GM18526 (cell line): ENCODE results near the gene TARP.

Experiments used
- POLR2A ChIP-seq: IDR thresholded peaks from 3 replicates; pipeline ENCODE4 v1.6.1; 2011; ENCODE audit not compliant: insufficient read length; ENCODE audit errors: extremely low read depth

The TARP gene

GRCh38 chr7:38281266-38281665 lies 7.8 kb upstream of the TARP start:
- TF ChIP-seq POLR2A, result no peak

GRCh38 chr7:38280707-38281106 lies 7.3 kb upstream of the TARP start:
- no peak for TF ChIP-seq POLR2A

- TF ChIP-seq POLR2A, result no peak
Measured at GRCh38 chr7:38280000-38280399, 6.6 kb upstream of the TARP start.

- TF ChIP-seq POLR2A, result no peak
Measured at GRCh38 chr7:38276096-38276877, 2.9 kb upstream of the TARP start.

GRCh38 chr7:38274927-38275620 lies 1.6 kb upstream of the TARP start:
- no peak for TF ChIP-seq POLR2A

- no peak for TF ChIP-seq POLR2A
Measured at GRCh38 chr7:38274486-38274885, 1.1 kb upstream of the TARP start.

GRCh38 chr7:38262545-38262944 lies 10.9 kb downstream of the TARP start:
- TF ChIP-seq POLR2A, result no peak

GRCh38 chr7:38257350-38257677 lies 16.1 kb downstream of the TARP start:
- TF ChIP-seq POLR2A, result no peak

GRCh38 chr7:38248069-38248567 lies 25.3 kb downstream of the TARP start:
- no peak for TF ChIP-seq POLR2A

GRCh38 chr7:38245409-38245977 lies 27.9 kb downstream of the TARP start:
- TF ChIP-seq POLR2A, result no peak

GRCh38 chr7:38244516-38244915 lies 28.9 kb downstream of the TARP start:
- no peak for TF ChIP-seq POLR2A

- TF ChIP-seq POLR2A, result no peak
Measured at GRCh38 chr7:38242814-38243213, 30.6 kb downstream of the TARP start.

- no peak for TF ChIP-seq POLR2A
Measured at GRCh38 chr7:38241071-38241470, 32.4 kb downstream of the TARP start.

GRCh38 chr7:38235606-38236005 lies 37.8 kb downstream of the TARP start:
- no peak for TF ChIP-seq POLR2A

GRCh38 chr7:38232502-38233366 lies 40.7 kb downstream of the TARP start:
- TF ChIP-seq POLR2A, result no peak
